ENCODE data around the gene CLDN24.

The CLDN24 gene

GRCh38 chr4:183286590-183287308 lies 35.5 kb downstream of the CLDN24 start:
- in situ Hi-C loops (cut with MboI; ENCODE audit: low sequenced_read_pairs) = no loop called here

- in situ Hi-C loops (cut with MboI; ENCODE audit: low sequenced_read_pairs) = no loop called here
Measured at GRCh38 chr4:183285886-183286285, 36.3 kb downstream of the CLDN24 start.

GRCh38 chr4:183284965-183285364 lies 37.3 kb downstream of the CLDN24 start:
- in situ Hi-C loops (cut with MboI; ENCODE audit: low sequenced_read_pairs) = no loop called here

GRCh38 chr4:183284258-183284785 lies 37.9 kb downstream of the CLDN24 start:
- in situ Hi-C loops (cut with MboI; ENCODE audit: low sequenced_read_pairs) = no loop called here

DNA sequence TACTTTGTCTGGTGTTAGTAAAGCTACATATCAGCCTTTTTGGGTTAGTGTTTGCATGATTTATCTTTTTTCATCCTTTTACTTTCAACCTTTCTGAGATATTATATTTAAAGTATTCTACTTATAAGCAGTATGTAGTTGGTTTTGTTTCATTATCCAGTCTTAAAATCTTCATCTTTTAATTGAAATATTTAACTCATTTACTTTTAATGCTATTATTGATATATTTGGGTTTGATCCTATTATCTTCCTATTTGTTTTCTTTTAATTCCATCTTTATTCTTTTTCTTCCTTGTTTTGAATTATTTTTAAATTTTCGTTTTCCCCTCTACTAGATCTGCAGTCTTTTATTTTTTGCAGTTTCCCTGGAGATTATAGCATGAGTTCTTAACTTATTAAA lies 46.1 kb downstream of the CLDN24 start:
- in situ Hi-C loops (cut with MboI; ENCODE audit: low sequenced_read_pairs) = no loop called here

DNA sequence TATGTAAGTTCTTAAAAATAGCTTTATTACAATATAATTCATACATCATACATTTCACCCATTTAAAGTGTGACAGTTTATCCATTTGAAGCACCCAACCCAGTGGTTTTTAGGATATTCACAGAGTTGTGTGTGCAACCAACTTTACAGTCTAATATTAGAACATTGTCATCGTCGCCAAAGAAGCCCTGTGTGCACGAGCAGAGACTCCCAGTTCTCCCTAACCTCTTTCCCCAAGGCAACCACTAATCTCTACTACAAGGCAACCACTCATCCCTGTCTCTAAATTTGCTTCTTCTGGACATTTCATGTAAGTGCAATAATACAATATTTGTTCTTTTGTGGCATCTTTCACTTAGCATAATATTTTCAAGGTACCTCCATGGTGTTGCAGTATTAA lies 49.8 kb downstream of the CLDN24 start:
- in situ Hi-C loops (cut with MboI; ENCODE audit: low sequenced_read_pairs) = loop anchor here (25.0 kb wide), 1 partner anchor 335 kb away; no protein-coding TSS in a partner anchor
